ENCODE results near the gene SYVN1.

DNA sequence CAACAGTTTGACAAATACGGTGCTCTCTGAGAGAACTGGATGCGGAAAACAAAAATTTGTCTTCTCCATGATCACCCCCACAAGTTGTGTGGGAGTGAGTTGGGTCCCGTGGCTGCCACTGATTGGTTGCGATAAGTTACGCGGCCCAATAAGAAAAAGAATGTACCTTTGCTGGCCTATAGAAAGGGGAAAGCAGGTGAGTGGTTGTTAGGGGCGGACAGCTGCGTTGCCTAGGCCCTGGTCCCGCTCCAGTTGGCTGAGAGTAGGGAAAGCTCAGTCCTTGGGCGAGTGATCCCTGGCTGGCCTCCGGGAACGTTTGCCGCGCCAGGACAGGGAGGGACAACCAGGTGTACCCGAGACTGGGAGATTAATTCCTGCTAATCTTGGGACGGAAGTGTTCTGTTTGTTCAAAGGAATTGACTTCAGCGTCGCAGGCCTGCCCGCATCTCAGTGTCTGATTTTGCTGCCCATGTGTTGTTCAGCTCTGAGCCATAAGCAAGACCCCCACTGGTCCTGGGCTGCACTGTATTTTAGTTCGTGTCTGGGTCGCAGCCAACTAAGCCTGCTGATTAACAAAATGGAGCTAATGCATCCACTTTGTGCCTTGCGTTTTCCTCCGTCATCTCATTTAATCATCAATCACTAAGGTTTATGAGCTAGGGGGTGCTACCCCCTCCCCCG is 773 bp upstream of the SYVN1 start:
- TF ChIP-seq, protein P1, sequence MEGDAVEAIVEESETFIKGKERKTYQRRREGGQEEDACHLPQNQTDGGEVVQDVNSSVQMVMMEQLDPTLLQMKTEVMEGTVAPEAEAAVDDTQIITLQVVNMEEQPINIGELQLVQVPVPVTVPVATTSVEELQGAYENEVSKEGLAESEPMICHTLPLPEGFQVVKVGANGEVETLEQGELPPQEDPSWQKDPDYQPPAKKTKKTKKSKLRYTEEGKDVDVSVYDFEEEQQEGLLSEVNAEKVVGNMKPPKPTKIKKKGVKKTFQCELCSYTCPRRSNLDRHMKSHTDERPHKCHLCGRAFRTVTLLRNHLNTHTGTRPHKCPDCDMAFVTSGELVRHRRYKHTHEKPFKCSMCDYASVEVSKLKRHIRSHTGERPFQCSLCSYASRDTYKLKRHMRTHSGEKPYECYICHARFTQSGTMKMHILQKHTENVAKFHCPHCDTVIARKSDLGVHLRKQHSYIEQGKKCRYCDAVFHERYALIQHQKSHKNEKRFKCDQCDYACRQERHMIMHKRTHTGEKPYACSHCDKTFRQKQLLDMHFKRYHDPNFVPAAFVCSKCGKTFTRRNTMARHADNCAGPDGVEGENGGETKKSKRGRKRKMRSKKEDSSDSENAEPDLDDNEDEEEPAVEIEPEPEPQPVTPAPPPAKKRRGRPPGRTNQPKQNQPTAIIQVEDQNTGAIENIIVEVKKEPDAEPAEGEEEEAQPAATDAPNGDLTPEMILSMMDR (conservative IDR thresholded peaks at IDR 0.05) = no peak
- TF ChIP-seq EZH2 (IDR thresholded peaks at IDR 0.05; ENCODE audit: low read depth) = no peak
